Measurements from ENCODE around the gene VTI1A. TPM values are rescaled to one million over a fixed set of nuclear protein-coding genes. Genes with fewer than 3 reads are reported as not detected.
A peak's percentile ranks its signal among the peaks of the same experiment; 100 is the strongest.

The VTI1A gene
- total and polyA plus RNA-seq, 2 of the 4 experiments (the other 2 are of a cell fraction), result 9.7 to 24.9 TPM

DNA sequence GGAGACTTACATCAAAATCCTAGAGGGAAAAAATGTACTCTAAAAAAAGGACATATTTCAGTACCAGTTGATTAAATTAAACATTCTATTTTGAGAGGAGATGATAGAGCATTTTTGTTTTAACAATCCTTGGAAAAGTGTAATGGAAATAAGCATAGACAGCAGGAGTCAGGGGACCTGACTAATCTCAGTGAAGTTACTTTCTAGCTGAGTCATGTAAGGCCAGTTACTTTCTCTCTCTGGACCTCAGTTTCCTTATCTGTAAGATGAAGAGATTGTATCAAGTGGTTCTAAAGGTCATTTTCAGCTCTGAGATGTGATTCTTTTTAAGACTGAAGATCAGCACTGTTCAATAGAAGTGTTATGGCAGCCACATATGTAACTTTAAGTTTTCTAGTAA is 44.1 kb downstream of the VTI1A start:
- ChIA-PET POLR2A (ENCODE audit: unreplicated experiment) (no interaction called here), CTCF (interaction anchor here (1.8 kb wide), 1 partner anchor 19 kb away, joined by 7 read pairs; no protein-coding TSS in a partner anchor)
- Histone ChIP-seq H3K4me1 (ENCODE audit: control insufficient read depth, insufficient read depth, low read length) (no peaks in the 10 kb centered on the region), H3K79me1 (ENCODE audit: low read depth in 1 of 2, low read length in 2 of 2) (no peaks in the 10 kb centered on the region; a peak in 1 of 4 replicates), H2AK5ac (ENCODE audit: low read depth, low read length) (no peak overlapping the region), H2BK20ac (ENCODE audit: low read depth, low read length) (no peak overlapping the region), H2BK5ac (ENCODE audit: low read depth, low read length, poor library complexity, severe bottlenecking) (no peak overlapping the region), H4K5ac (ENCODE audit: low read depth, low read length) (no peak overlapping the region), H3K36me3 (ENCODE audit: control insufficient read depth, insufficient read depth, low read length) (no peaks in the 10 kb centered on the region), H3K4me3 (ENCODE audit: insufficient read depth, low read depth, low read length) (no peak overlapping the region), H2AFZ (replicated peaks; ENCODE audit: low read length, poor library complexity) (no peak overlapping the region), H3K9me3 (ENCODE audit: control insufficient read depth, insufficient read depth, low read length) (no peaks in the 10 kb centered on the region), H3K27ac (ENCODE audit: insufficient read depth, low read length) (no peak overlapping the region), H3K18ac (ENCODE audit: low read depth, low read length) (no peak overlapping the region), H3K4me2 (ENCODE audit: low read depth, low read length) (no peak overlapping the region), H2BK15ac (ENCODE audit: low read depth, low read length) (no peak overlapping the region), H3K14ac (replicated peaks; ENCODE audit: low read depth, low read length) (no peak overlapping the region), H2BK120ac (ENCODE audit: low read depth, low read length) (no peak overlapping the region), H4K8ac (ENCODE audit: low read depth in 2 of 2, low read length in 2 of 2) (no peak overlapping the region), H4K20me1 (ENCODE audit: insufficient read depth, low read length) (no peaks in the 10 kb centered on the region), H3K23ac (ENCODE audit: low read depth, low read length) (no peak overlapping the region), H3K56ac (ENCODE audit: extremely low read depth, insufficient read depth, low read length) (no peak overlapping the region), H3K9me1 (ENCODE audit: insufficient read depth, low read length) (no peaks in the 10 kb centered on the region), H2AK9ac (replicated peaks; ENCODE audit: low read depth, low read length, poor library complexity) (no peak overlapping the region), H4K91ac (ENCODE audit: insufficient read depth, low read depth, low read length) (no peak overlapping the region), H3K9ac (ENCODE audit: low read depth, low read length) (no peak overlapping the region), H3K27me3 (ENCODE audit: control insufficient read depth, insufficient read depth, low read length) (no peaks in the 10 kb centered on the region), H3K4ac (ENCODE audit: low read depth, low read length) (no peak overlapping the region)
- peak; percentile 53 for DNase-seq
- peak; percentile 57 for ATAC-seq (ENCODE audit: low read depth)
- intact Hi-C loops (cut with micrococcal nuclease), result no loop called here
- TF ChIP-seq MAFK (IDR thresholded peaks at IDR 0.05; ENCODE audit: low read depth, low read length), result peak; percentile 31; the same call in 1 of the 2 replicates
- TF ChIP-seq NFE2L2 (IDR thresholded peaks at IDR 0.05; ENCODE audit: low read depth, low read length), result peak; percentile 79
- no peak for TF ChIP-seq SMC3 (IDR thresholded peaks at IDR 0.05; ENCODE audit: low read depth, low read length)
- dilution Hi-C loops (cut with HindIII; ENCODE audit: low sequenced_read_pairs, unreplicated experiment), result no loop called here
- in situ Hi-C loops (cut with MboI; ENCODE audit: low sequenced_read_pairs), result no loop called here
- no TSS peak for BruUV-seq (replicated peaks)

All from IMR-90 (cell line).